H9 (cell line): ENCODE data around the gene RASGRF1. TPM values are rescaled to one million over a fixed set of nuclear protein-coding genes. Genes with fewer than 3 reads are reported as not detected.

ENCODE experiments used
- DNase-seq: peaks from one replicate; pipeline ENCODE4 v3.0.0-alpha.2; 2017
- H2AFZ ChIP-seq: one replicate; pipeline ENCODE4 v1.6.1; 2013; ENCODE audit warnings: mild to moderate bottlenecking, low read length, control low read depth, moderate library complexity
- H2AK5ac ChIP-seq: 2 replicates; pipeline ENCODE4 v1.6.1; 2013; ENCODE audit warnings: low read length, control low read depth, mixed read lengths; ENCODE audit not compliant: insufficient read length
- H2BK120ac ChIP-seq: one replicate; pipeline ENCODE4 v1.6.1; 2013; ENCODE audit warnings: low read depth, mild to moderate bottlenecking, low read length, control low read depth, inconsistent platforms; ENCODE audit not compliant: poor library complexity, severe bottlenecking
- H2BK12ac ChIP-seq: 2 replicates; pipeline ENCODE4 v1.6.1; 2013; ENCODE audit warnings: low read length, control low read depth, mixed read lengths, low read depth; ENCODE audit not compliant: insufficient read length
- H2BK15ac ChIP-seq: 2 replicates; pipeline ENCODE4 v1.6.1; 2013; ENCODE audit warnings: low read depth, low read length, control low read depth
- H2BK20ac ChIP-seq: one replicate; pipeline ENCODE4 v1.6.1; 2013; ENCODE audit warnings: low read depth, mild to moderate bottlenecking, low read length, control low read depth, inconsistent platforms; ENCODE audit not compliant: poor library complexity, severe bottlenecking
- H2BK5ac ChIP-seq: 2 replicates; pipeline ENCODE4 v1.6.1; 2013; ENCODE audit warnings: low read length, control low read depth, mixed read lengths; ENCODE audit not compliant: insufficient read length
- H3K14ac ChIP-seq: 2 replicates; pipeline ENCODE4 v1.6.1; 2013; ENCODE audit warnings: low read length, control low read depth; ENCODE audit not compliant: insufficient read depth
- H3K18ac ChIP-seq: 2 replicates; pipeline ENCODE4 v1.6.1; 2013; ENCODE audit warnings: low read depth, mild to moderate bottlenecking, mixed read lengths, low read length, control low read depth; ENCODE audit not compliant: insufficient read length
- H3K23ac ChIP-seq: 2 replicates; pipeline ENCODE4 v1.6.1; 2013; ENCODE audit warnings: low read length, control low read depth, mixed read lengths, low read depth; ENCODE audit not compliant: insufficient read length
- H3K23me2 ChIP-seq: 2 replicates; pipeline ENCODE4 v1.6.1; 2013; ENCODE audit warnings: low read depth, mild to moderate bottlenecking, mixed read lengths, low read length, control low read depth; ENCODE audit not compliant: insufficient read length, poor library complexity, severe bottlenecking
- H3K27ac ChIP-seq: 2 replicates; pipeline ENCODE4 v1.5.1; 2013; ENCODE audit warnings: low read length, control low read depth, mixed read lengths, low read depth; ENCODE audit not compliant: insufficient read length
- H3K27me3 ChIP-seq: 2 replicates; pipeline ENCODE4 v1.6.1; 2013; ENCODE audit warnings: low read length, control low read depth, inconsistent platforms; ENCODE audit not compliant: insufficient read depth
- H3K4ac ChIP-seq: 2 replicates; pipeline ENCODE4 v1.6.1; 2013; ENCODE audit warnings: low read depth, mild to moderate bottlenecking, control low read depth, inconsistent platforms, low read length, moderate library complexity
- H3K4me1 ChIP-seq: 2 replicates; pipeline ENCODE4 v1.6.1; 2013; ENCODE audit warnings: low read length, control low read depth, inconsistent platforms; ENCODE audit not compliant: insufficient read depth
- H3K4me2 ChIP-seq: 2 replicates; pipeline ENCODE4 v1.6.1; 2013; ENCODE audit warnings: low read length, control low read depth, mixed read lengths; ENCODE audit not compliant: insufficient read length, insufficient read depth
- H3K56ac ChIP-seq: 2 replicates; pipeline ENCODE4 v1.6.1; 2013; ENCODE audit warnings: low read depth, mild to moderate bottlenecking, mixed read lengths, low read length, control low read depth; ENCODE audit not compliant: insufficient read length
- H3K79me1 ChIP-seq: 2 replicates; pipeline ENCODE4 v1.6.1; 2013; ENCODE audit warnings: low read depth, mild to moderate bottlenecking, moderate library complexity, low read length, control low read depth, inconsistent platforms; ENCODE audit not compliant: insufficient read depth, poor library complexity, severe bottlenecking
- H3K79me2 ChIP-seq: 2 replicates; pipeline ENCODE4 v1.6.1; 2013; ENCODE audit warnings: low read length, control low read depth, inconsistent platforms; ENCODE audit not compliant: insufficient read depth
- H3K9ac ChIP-seq: 2 replicates; pipeline ENCODE4 v1.6.1; 2013; ENCODE audit warnings: low read length, control low read depth, mixed read lengths; ENCODE audit not compliant: insufficient read length; ENCODE audit errors: extremely low read depth
- H3K9me3 ChIP-seq: one replicate; pipeline ENCODE4 v1.6.1; 2013; ENCODE audit warnings: low read depth, low read length, inconsistent platforms; ENCODE audit not compliant: control insufficient read depth
- H3T11ph ChIP-seq: one replicate; pipeline ENCODE4 v1.6.1; 2013; ENCODE audit warnings: mild to moderate bottlenecking, low read length, control low read depth, inconsistent platforms
- H4K20me1 ChIP-seq: one replicate; pipeline ENCODE4 v1.6.1; 2013; ENCODE audit not compliant: control insufficient read depth, insufficient read length, insufficient read depth
- H4K5ac ChIP-seq: 2 replicates; pipeline ENCODE4 v1.6.1; 2013; ENCODE audit warnings: low read depth, mild to moderate bottlenecking, mixed read lengths, low read length, control low read depth; ENCODE audit not compliant: insufficient read length
- H4K8ac ChIP-seq: replicated peaks from 2 replicates; pipeline ENCODE4 v1.6.1; 2013; ENCODE audit warnings: low read length, control low read depth, mixed read lengths, low read depth; ENCODE audit not compliant: insufficient read length
- H4K91ac ChIP-seq: 2 replicates; pipeline ENCODE4 v1.6.1; 2013; ENCODE audit warnings: low read depth, mild to moderate bottlenecking, moderate library complexity, mixed read lengths, low read length, control low read depth; ENCODE audit not compliant: insufficient read length
- H3K27ac Mint-ChIP-seq, 3 experiments: 2 replicates in 2 of 3; 3 replicates in 1 of 3; pipeline ENCODE4 v1.8.0; 2020 to 2021; ENCODE audit warnings: mixed read lengths in 3 of 3, mild to moderate bottlenecking in 1 of 3, moderate library complexity in 1 of 3
- H3K27me3 Mint-ChIP-seq: 2 replicates; pipeline ENCODE4 v1.8.0; 2021; ENCODE audit warnings: low read depth, mild to moderate bottlenecking, moderate library complexity, mixed read lengths
- H3K36me3 Mint-ChIP-seq, 3 experiments: 2 replicates in 2 of 3; 3 replicates in 1 of 3; pipeline ENCODE4 v1.8.0; 2020 to 2021; ENCODE audit warnings: low read depth in 3 of 3, mixed read lengths in 3 of 3; ENCODE audit not compliant: insufficient read depth in 1 of 3
- H3K4me1 Mint-ChIP-seq, 2 experiments: 2 replicates each; pipeline ENCODE4 v1.8.0; 2020; ENCODE audit warnings: mixed read lengths in 2 of 2
- H3K4me3 Mint-ChIP-seq, 2 experiments: 2 replicates in 1 of 2; 3 replicates in 1 of 2; pipeline ENCODE4 v1.8.0; 2020 to 2021; ENCODE audit warnings: mild to moderate bottlenecking in 2 of 2, mixed read lengths in 2 of 2, moderate library complexity in 1 of 2
- H3K9me3 Mint-ChIP-seq, 2 experiments: 2 replicates in 1 of 2; 3 replicates in 1 of 2; pipeline ENCODE4 v1.8.0; 2020; ENCODE audit warnings: mild to moderate bottlenecking in 2 of 2, mixed read lengths in 2 of 2, moderate library complexity in 1 of 2
- CTCF ChIP-seq: fragments of 200-600 bp; sonication (generic); conservative IDR thresholded peaks from 3 replicates; pipeline ENCODE4 v1.8.0; 2021; ENCODE audit warnings: antibody characterized with exemption, mild to moderate bottlenecking
- WGBS: extraction: QIAGEN DNeasy Blood & Tissue Kit; methylation state at CpG from one replicate; pipeline ENCODE4 v1.1.7; 2013; ENCODE audit warnings: missing lambda C conversion rate, low lambda C conversion rate, mixed read lengths; ENCODE audit not compliant: insufficient read length; ENCODE audit errors: extremely low coverage; 5-methylcytosine and 5-hydroxymethylcytosine counted together
- total RNA-seq: library from RNA; stranded (reverse); gene quantifications from 2 replicates; pipeline ENCODE4 v1.2.1, GENCODE V29; 2021

Gene RASGRF1
- total RNA-seq, 1 experiment from 2014 or later, result 0.48 TPM

GRCh38 chr15:78991476-78991875, 99.1 kb downstream of the RASGRF1 start:
- no peaks in the 10 kb centered on the region; a peak in 1 of 5 replicates for H3K9me3 Mint-ChIP-seq
- H3K23me2 ChIP-seq, result no peaks in the 10 kb centered on the region

More at GRCh38 chr15:78991476-78991875, 99.1 kb downstream of the RASGRF1 start:
- Histone ChIP-seq H3K4me1 (no peaks in the 10 kb centered on the region), H2BK120ac (no peak overlapping the region), H4K91ac (no peak overlapping the region), H3K9me3 (no peaks in the 10 kb centered on the region), H3K56ac (no peak overlapping the region), H3K27me3 (no peaks in the 10 kb centered on the region), H2AFZ (no peak overlapping the region), H3K4ac (no peak overlapping the region), H3K9ac (no peak overlapping the region), H2AK5ac (no peak overlapping the region), H3K4me2 (no peak overlapping the region), H3K27ac (no peak overlapping the region), H4K8ac (no peak overlapping the region), H2BK15ac (no peak overlapping the region), H4K5ac (no peak overlapping the region), H2BK5ac (no peak overlapping the region), H3K79me1 (no peaks in the 10 kb centered on the region), H3K23ac (no peak overlapping the region), H2BK20ac (no peak overlapping the region), H3K18ac (no peak overlapping the region), H2BK12ac (no peak overlapping the region), H4K20me1 (no peaks in the 10 kb centered on the region), H3K14ac (no peak overlapping the region), H3T11ph (no peak overlapping the region), H3K79me2 (no peaks in the 10 kb centered on the region)
- Mint-ChIP-seq H3K4me1 (peaks cover 10 to 16% of the 10 kb centered on the region in 2 experiments), H3K4me3 (no peak overlapping the region), H3K27ac (no peak overlapping the region), H3K27me3 (peaks cover 10% of the 10 kb centered on the region), H3K36me3 (no peaks in the 10 kb centered on the region; a peak in 1 of 7 replicates)
- WGBS, result no CpG with 5 or more reads among the region's 10 CpGs
- DNase-seq, result no peak
- no peak for TF ChIP-seq CTCF
